GM10248 (cell line): ENCODE results near the gene TMTC3.

Experiments
- CTCF ChIA-PET: fragments of 300-600 bp; sonication (Branson Sonifier 250); formaldehyde crosslinking; extraction: SDS; loops from one replicate; lab custom pipeline; 2021; ENCODE audit warnings: antibody characterized with exemption; lab: Yijun Ruan, JAX
- POLR2A ChIA-PET: fragments of 350-650 bp; sonication (Branson Sonifier 250); formaldehyde crosslinking; extraction: SDS; loops from one replicate; lab custom pipeline; 2020; ENCODE audit warnings: antibody characterized with exemption; lab: Yijun Ruan, JAX
- DNase-seq: peaks from one replicate; pipeline ENCODE4 v3.0.0; 2012; ENCODE audit errors: extremely low spot score
- CTCF ChIP-seq: IDR thresholded peaks from 2 replicates; pipeline ENCODE4 v1.5.1; 2012; ENCODE audit warnings: mild to moderate bottlenecking, low read depth; ENCODE audit errors: extremely low read depth, missing control alignments, control extremely low read depth

TMTC3 gene

DNA sequence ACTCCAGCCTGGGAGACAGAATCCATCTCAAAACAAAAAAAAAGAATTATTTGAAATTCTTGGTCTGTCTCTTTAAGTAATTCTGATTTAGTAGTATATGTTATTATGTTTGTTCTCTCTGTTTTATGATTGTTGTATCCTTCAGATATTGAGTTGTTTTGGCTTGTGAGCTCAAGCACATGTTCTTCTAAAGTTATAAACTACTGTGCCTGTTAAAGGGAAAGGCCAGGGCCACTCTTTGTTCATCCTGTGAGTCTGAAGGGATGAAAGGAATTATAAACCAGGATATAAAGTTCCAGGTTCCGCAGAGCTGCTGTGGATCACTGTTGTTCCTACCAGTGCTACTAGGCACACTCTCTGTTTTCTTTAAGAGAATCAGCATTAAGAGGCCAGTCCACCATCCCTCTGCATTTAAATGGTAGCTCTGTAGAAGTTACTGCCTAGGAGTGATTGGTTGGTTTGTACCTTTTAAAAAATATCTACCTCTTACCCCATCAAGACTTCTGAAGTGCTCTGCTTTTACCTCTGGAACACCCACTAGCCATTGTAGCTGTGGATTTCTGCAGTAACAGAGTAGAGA, 14.1 kb downstream of the TMTC3 start:
- DNase-seq: no peak
- TF ChIP-seq CTCF: no peak
- POLR2A ChIA-PET: no interaction called here
- CTCF ChIA-PET: interaction anchor here (1.2 to 1.5 kb wide), 4 partner anchors 12 to 237 kb away, joined by 3 read pairs; no protein-coding TSS in a partner anchor

GRCh38 chr12:88163371-88163770, 21.3 kb downstream of the TMTC3 start:
- no peak for TF ChIP-seq CTCF
- ChIA-PET POLR2A (no interaction called here), CTCF (no interaction called here)
- no peak for DNase-seq

GRCh38 chr12:88166179-88166578, 24.1 kb downstream of the TMTC3 start:
- ChIA-PET CTCF (interaction anchor here (1.1 to 1.5 kb wide), 2 partner anchors 11 to 150 kb away, joined by 3 to 4 read pairs; no protein-coding TSS in a partner anchor), POLR2A (no interaction called here)
- no peak for DNase-seq
- no peak for TF ChIP-seq CTCF

DNA sequence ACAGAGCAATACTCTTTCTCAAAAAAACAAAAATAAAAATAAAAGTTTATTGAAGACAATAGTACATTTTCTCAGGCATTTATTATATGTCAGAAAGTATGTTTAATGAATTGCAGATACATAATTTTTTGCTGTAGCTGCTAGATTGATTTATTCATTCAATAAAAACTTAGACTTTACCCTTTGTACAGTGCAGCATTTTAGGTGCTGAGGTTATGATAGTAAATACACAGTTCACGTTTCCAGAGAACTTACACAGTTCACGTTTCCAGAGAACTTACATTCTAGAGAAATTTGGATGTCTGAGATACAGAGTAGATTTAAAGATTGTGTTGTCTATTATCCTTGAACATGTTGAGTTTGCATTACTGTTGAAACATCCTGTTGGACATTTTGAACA, 25.3 kb downstream of the TMTC3 start:
- no peak for TF ChIP-seq CTCF
- ChIA-PET POLR2A (no interaction called here), CTCF (interaction anchor here (0.7 kb wide), 1 partner anchor 8 kb away, joined by 3 read pairs; no protein-coding TSS in a partner anchor)
- DNase-seq: no peak

DNA sequence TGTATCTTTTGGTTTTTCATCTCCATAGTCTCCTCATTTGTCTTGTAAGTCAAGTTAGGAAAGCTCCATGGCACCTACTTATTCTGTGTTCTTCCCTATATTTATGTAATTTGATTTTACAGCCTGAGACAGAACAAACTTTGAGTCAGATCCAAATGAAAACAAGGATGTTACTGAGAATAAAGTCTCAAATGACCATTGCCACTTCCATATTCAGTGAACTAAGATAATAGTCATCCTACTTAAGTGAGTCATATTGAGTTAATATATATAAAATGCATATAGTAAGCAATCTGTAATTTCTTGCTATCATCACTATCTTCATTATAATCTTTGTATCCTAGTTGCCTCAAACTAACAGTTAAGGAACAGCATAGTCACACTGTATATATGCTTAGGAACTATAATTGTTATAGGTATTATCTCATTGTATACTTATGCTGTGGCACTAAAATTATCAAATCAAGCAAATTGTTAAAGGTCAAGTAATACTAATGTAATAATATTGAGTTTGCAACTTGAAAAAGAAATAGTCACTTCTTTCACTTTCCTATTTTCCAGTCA, 30.8 kb downstream of the TMTC3 start:
- POLR2A ChIA-PET: no interaction called here
- no peak for TF ChIP-seq CTCF
- DNase-seq: no peak
- CTCF ChIA-PET: no interaction called here

GRCh38 chr12:88175544-88175943, 33.4 kb downstream of the TMTC3 start:
- no peak for DNase-seq
- ChIA-PET CTCF (interaction anchor here (0.8 to 1.2 kb wide), 2 partner anchors 14 to 42 kb away, joined by 3 read pairs; no protein-coding TSS in a partner anchor), POLR2A (no interaction called here)
- TF ChIP-seq CTCF: no peak
